Measurements from ENCODE around the gene DYSF.

GRCh38 chr2:71506222-71507153, 53.1 kb downstream of the DYSF start:
- no peak for TF ChIP-seq CTCF (conservative IDR thresholded peaks at IDR 0.05; ENCODE audit: low read depth, low read length)
- no peak for TF ChIP-seq EZH2 (IDR thresholded peaks at IDR 0.05; ENCODE audit: borderline replicate concordance, low read depth, low read length, poor library complexity, severe bottlenecking)
